ENCODE data around the gene CELF4.

The CELF4 gene

GRCh38 chr18:37355772-37356171 lies 209.8 kb downstream of the CELF4 start:
- CTCF ChIA-PET: no interaction called here
- no peak for DNase-seq (ENCODE audit: low read depth, low spot score)
- no peak for TF ChIP-seq CTCF (IDR thresholded peaks at IDR 0.05; ENCODE audit: insufficient read depth, low read length, missing control alignments)
- no peak overlapping the region for H3K4me3 ChIP-seq (ENCODE audit: low read depth, low read length)
- POLR2A ChIA-PET: no interaction called here

- TF ChIP-seq CTCF (IDR thresholded peaks at IDR 0.05; ENCODE audit: insufficient read depth, low read length, missing control alignments): no peak
- ChIA-PET CTCF (interaction anchor here (0.8 to 2.8 kb wide), 3 partner anchors 10 to 409 kb away, joined by 3 to 15 read pairs (median 5); no protein-coding TSS in a partner anchor), POLR2A (no interaction called here)
- no peak for DNase-seq (ENCODE audit: low read depth, low spot score)
- H3K4me3 ChIP-seq (ENCODE audit: low read depth, low read length): no peak overlapping the region
These were observed 214.5 kb downstream of the CELF4 start for GRCh38 chr18:37351110-37351509.

- DNase-seq (ENCODE audit: low read depth, low spot score): no peak
- ChIA-PET POLR2A (no interaction called here), CTCF (no interaction called here)
- no peak overlapping the region for H3K4me3 ChIP-seq (ENCODE audit: low read depth, low read length)
- no peak for TF ChIP-seq CTCF (IDR thresholded peaks at IDR 0.05; ENCODE audit: insufficient read depth, low read length, missing control alignments)
These were observed 216.9 kb downstream of the CELF4 start for GRCh38 chr18:37348729-37349128.

- ChIA-PET POLR2A (no interaction called here), CTCF (interaction anchor here (1.3 kb wide), 1 partner anchor 192 kb away, joined by 5 read pairs; no protein-coding TSS in a partner anchor)
- H3K4me3 ChIP-seq (ENCODE audit: low read depth, low read length): no peak overlapping the region
- DNase-seq (ENCODE audit: low read depth, low spot score): no peak
- TF ChIP-seq CTCF (IDR thresholded peaks at IDR 0.05; ENCODE audit: insufficient read depth, low read length, missing control alignments): no peak
These were observed 219.6 kb downstream of the CELF4 start for GRCh38 chr18:37346048-37346447.

GRCh38 chr18:37343542-37343851 lies 222.1 kb downstream of the CELF4 start:
- POLR2A ChIA-PET: no interaction called here
- CTCF ChIA-PET: interaction anchor here (1.1 to 4.9 kb wide), 14 partner anchors 9 to 401 kb away, joined by 3 to 49 read pairs (median 6); no protein-coding TSS in a partner anchor
- TF ChIP-seq CTCF (IDR thresholded peaks at IDR 0.05; ENCODE audit: insufficient read depth, low read length, missing control alignments): no peak

GRCh38 chr18:37341473-37342086 lies 224.0 kb downstream of the CELF4 start:
- H3K4me3 ChIP-seq (ENCODE audit: low read depth, low read length): no peak overlapping the region
- no peak for TF ChIP-seq CTCF (IDR thresholded peaks at IDR 0.05; ENCODE audit: insufficient read depth, low read length, missing control alignments)
- CTCF ChIA-PET: interaction anchor here (1.1 to 4.9 kb wide), 5 partner anchors 9 to 399 kb away, joined by 3 to 32 read pairs (median 10); no protein-coding TSS in a partner anchor
- POLR2A ChIA-PET: no interaction called here
- DNase-seq (ENCODE audit: low read depth, low spot score): no peak

More at GRCh38 chr18:37343542-37343851, 222.1 kb downstream of the CELF4 start:
- no peak overlapping the region for H3K4me3 ChIP-seq (ENCODE audit: low read depth, low read length)
- DNase-seq (ENCODE audit: low read depth, low spot score): no peak

All from AG04449 (cell line).